Measurements from ENCODE around the gene CASP5.

GRCh38 chr11:105022527-105022926 is 441 bp downstream of the CASP5 start:
- TF ChIP-seq, protein P1, sequence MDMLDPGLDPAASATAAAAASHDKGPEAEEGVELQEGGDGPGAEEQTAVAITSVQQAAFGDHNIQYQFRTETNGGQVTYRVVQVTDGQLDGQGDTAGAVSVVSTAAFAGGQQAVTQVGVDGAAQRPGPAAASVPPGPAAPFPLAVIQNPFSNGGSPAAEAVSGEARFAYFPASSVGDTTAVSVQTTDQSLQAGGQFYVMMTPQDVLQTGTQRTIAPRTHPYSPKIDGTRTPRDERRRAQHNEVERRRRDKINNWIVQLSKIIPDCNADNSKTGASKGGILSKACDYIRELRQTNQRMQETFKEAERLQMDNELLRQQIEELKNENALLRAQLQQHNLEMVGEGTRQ (CRISPR knock-in tag; IDR thresholded peaks at IDR 0.05): no peak
- no peak for TF ChIP-seq NFE2L1 (CRISPR knock-in tag; IDR thresholded peaks at IDR 0.05)

All from WTC11 (cell line).